Naive thymus-derived CD4-positive, alpha-beta T cell (primary cell): ENCODE measurements around the gene PCNX2. TPM values are rescaled to one million over a fixed set of nuclear protein-coding genes. Genes with fewer than 3 reads are reported as not detected.

Source experiments
- ATAC-seq: fragments of 150-1000 bp; cut with Tn5 transposase; 2 replicates; pipeline ENCODE4 v1.10.0; 2021; ENCODE audit warnings: mild to moderate bottlenecking, moderate library complexity
- CTCF ChIA-PET: fragments of 350-600 bp; sonication (Branson Sonifier 250); formaldehyde crosslinking; loops from one replicate; lab custom pipeline; 2021; ENCODE audit warnings: antibody characterized with exemption; lab: Charles Lee
- POLR2A ChIA-PET: fragments of 350-600 bp; sonication (Branson Sonifier 250); formaldehyde crosslinking; loops from one replicate; lab custom pipeline; 2021; ENCODE audit warnings: antibody characterized with exemption, inconsistent platforms; lab: Charles Lee
- DNase-seq, 9 donors: peaks; one replicate each; pipeline versions ENCODE4 v3.0.0 to v3.0.0-alpha.2; 2020 to 2022; ENCODE audit warnings: mixed read lengths in 1 of 9
- H3K27ac ChIP-seq: one replicate; pipeline ENCODE4 v1.7.0; 2013; ENCODE audit warnings: mild to moderate bottlenecking, low read depth, low read length, moderate library complexity
- H3K27me3 ChIP-seq, 2 donors: one replicate each; pipeline ENCODE4 v1.7.0; 2013; ENCODE audit warnings: low read length in 2 of 2, mild to moderate bottlenecking in 2 of 2, moderate library complexity in 2 of 2; ENCODE audit not compliant: control insufficient read depth in 2 of 2, insufficient read depth in 2 of 2
- H3K36me3 ChIP-seq, 3 experiments: 1 replicate in 2 of 3; 2 replicates in 1 of 3; pipeline ENCODE4 v1.7.0; 2013; ENCODE audit warnings: low read length in 3 of 3, mild to moderate bottlenecking in 3 of 3, moderate library complexity in 1 of 3; ENCODE audit not compliant: insufficient read depth in 3 of 3, control insufficient read depth in 2 of 3
- H3K4me1 ChIP-seq, 2 donors: one replicate each; pipeline ENCODE4 v1.7.0; 2013; ENCODE audit warnings: low read length in 2 of 2, mild to moderate bottlenecking in 2 of 2, moderate library complexity in 1 of 2; ENCODE audit not compliant: control insufficient read depth in 2 of 2, insufficient read depth in 2 of 2
- H3K4me3 ChIP-seq: 2 replicates; pipeline ENCODE4 v1.7.0; 2013; ENCODE audit warnings: mild to moderate bottlenecking, low read length
- H3K9me3 ChIP-seq, 3 experiments: 1 replicate in 2 of 3; 2 replicates in 1 of 3; pipeline ENCODE4 v1.7.0; 2013; ENCODE audit warnings: low read length in 3 of 3; ENCODE audit not compliant: control insufficient read depth in 2 of 3
- H3K27ac Mint-ChIP-seq, 9 donors: one replicate each; pipeline ENCODE4 v1.8.0; 2020 to 2022; ENCODE audit warnings: mixed read lengths in 9 of 9, mild to moderate bottlenecking in 8 of 9, moderate library complexity in 5 of 9, inconsistent platforms in 2 of 9
- H3K27me3 Mint-ChIP-seq, 5 donors: one replicate each; pipeline ENCODE4 v1.8.0; 2021 to 2022; ENCODE audit warnings: mixed read lengths in 5 of 5, mild to moderate bottlenecking in 1 of 5
- H3K36me3 Mint-ChIP-seq, 5 donors: one replicate each; pipeline ENCODE4 v1.8.0; 2020 to 2022; ENCODE audit warnings: mixed read lengths in 5 of 5, mild to moderate bottlenecking in 3 of 5, inconsistent platforms in 1 of 5
- H3K4me1 Mint-ChIP-seq, 7 donors: one replicate each; pipeline ENCODE4 v1.8.0; 2020 to 2022; ENCODE audit warnings: mixed read lengths in 7 of 7, mild to moderate bottlenecking in 3 of 7, inconsistent platforms in 1 of 7
- H3K4me3 Mint-ChIP-seq, 10 donors: one replicate each; pipeline ENCODE4 v1.8.0; 2020 to 2022; ENCODE audit warnings: mild to moderate bottlenecking in 10 of 10, mixed read lengths in 10 of 10, moderate library complexity in 6 of 10, inconsistent platforms in 2 of 10
- H3K9me3 Mint-ChIP-seq, 11 donors: one replicate each; pipeline ENCODE4 v1.8.0; 2020 to 2022; ENCODE audit warnings: mixed read lengths in 11 of 11, mild to moderate bottlenecking in 4 of 11, inconsistent platforms in 1 of 11, moderate library complexity in 1 of 11
- intact Hi-C, 2 donors: fragments of 100-400 bp; cut with micrococcal nuclease; formaldehyde crosslinking; loops; one replicate each; pipeline ENCODE4 v1.15.1; 2023
- polyA plus RNA-seq, 2 donors: library from polyadenylated mRNA; unstranded; fragments of 300-500 nt; fragmentation: Illumina TruSeq; gene quantifications; one replicate each; pipeline ENCODE4 v1.2.3, GENCODE V29; 2021
- total RNA-seq, 6 experiments: library from RNA in 5 of 6; stranded (reverse) in 5 of 6; gene quantifications; 1 replicate in 5 of 6; 2 replicates in 1 of 6; pipeline ENCODE4 v1.2.3 and lab custom pipeline; 2021 to 2026

The PCNX2 gene
- total and polyA plus RNA-seq, 7 experiments from 2014 or later: 4.1 to 61.8 (median 45.1) TPM

- Histone ChIP-seq H3K27ac (no peak overlapping the region), H3K4me1 (no peaks in the 10 kb centered on the region), H3K27me3 (no peaks in the 10 kb centered on the region), H3K9me3 (no peaks in the 10 kb centered on the region), H3K36me3 (no peaks in the 10 kb centered on the region), H3K4me3 (no peak overlapping the region)
- Mint-ChIP-seq H3K4me1 (peaks cover 0 to 18% (median 7%) of the 10 kb centered on the region in 7 donors), H3K27me3 (peaks cover 0 to 6% (median 0%) of the 10 kb centered on the region in 5 donors), H3K9me3 (peaks cover 0 to 4% (median 0%) of the 10 kb centered on the region in 11 donors), H3K27ac (no peak overlapping the region), H3K4me3 (no peak overlapping the region), H3K36me3 (peaks cover 0 to 7% (median 0%) of the 10 kb centered on the region in 5 donors)
- no peak for DNase-seq
- no peak for ATAC-seq
- intact Hi-C loops: no loop called here
- ChIA-PET POLR2A (no interaction called here), CTCF (no interaction called here)
Measured at GRCh38 chr1:232940262-232940661, 355.3 kb downstream of the PCNX2 start.

GRCh38 chr1:232939748-232940147, 355.8 kb downstream of the PCNX2 start:
- H3K4me1 ChIP-seq: no peaks in the 10 kb centered on the region
- H3K27me3 ChIP-seq: no peaks in the 10 kb centered on the region
- POLR2A ChIA-PET: no interaction called here
- ATAC-seq (no peak), DNase-seq (no peak)
- H3K27ac ChIP-seq: no peak overlapping the region
- H3K9me3 ChIP-seq: no peaks in the 10 kb centered on the region
- intact Hi-C loops: no loop called here
- peaks cover 0 to 6% (median 0%) of the 10 kb centered on the region in 5 donors for H3K27me3 Mint-ChIP-seq
- H3K4me3 Mint-ChIP-seq: no peak overlapping the region
- no peak overlapping the region for H3K27ac Mint-ChIP-seq
- H3K36me3 Mint-ChIP-seq: peaks cover 0 to 7% (median 0%) of the 10 kb centered on the region in 5 donors
- peaks cover 0 to 4% (median 0%) of the 10 kb centered on the region in 11 donors for H3K9me3 Mint-ChIP-seq
- no peak overlapping the region for H3K4me3 ChIP-seq
- CTCF ChIA-PET: no interaction called here
- peaks cover 0 to 18% (median 7%) of the 10 kb centered on the region in 7 donors for H3K4me1 Mint-ChIP-seq
- no peaks in the 10 kb centered on the region for H3K36me3 ChIP-seq

GRCh38 chr1:232938926-232939325, 356.6 kb downstream of the PCNX2 start:
- no peaks in the 10 kb centered on the region for H3K27me3 ChIP-seq
- no peak for DNase-seq
- intact Hi-C loops: no loop called here
- H3K27ac ChIP-seq: no peak overlapping the region
- no peaks in the 10 kb centered on the region for H3K36me3 ChIP-seq
- no peak for ATAC-seq
- Mint-ChIP-seq H3K36me3 (peaks cover 0 to 4% (median 0%) of the 10 kb centered on the region in 5 donors), H3K4me3 (no peak overlapping the region), H3K27me3 (peaks cover 0 to 6% (median 0%) of the 10 kb centered on the region in 5 donors), H3K9me3 (peaks cover 0 to 4% (median 0%) of the 10 kb centered on the region in 11 donors), H3K27ac (no peak overlapping the region), H3K4me1 (peaks cover 0 to 12% (median 2%) of the 10 kb centered on the region in 7 donors)
- CTCF ChIA-PET: no interaction called here
- H3K4me3 ChIP-seq: no peak overlapping the region
- H3K9me3 ChIP-seq: no peaks in the 10 kb centered on the region
- POLR2A ChIA-PET: no interaction called here
- H3K4me1 ChIP-seq: no peaks in the 10 kb centered on the region

- Histone ChIP-seq H3K4me3 (no peak overlapping the region), H3K27me3 (no peaks in the 10 kb centered on the region), H3K36me3 (no peaks in the 10 kb centered on the region), H3K27ac (no peak overlapping the region), H3K9me3 (no peaks in the 10 kb centered on the region), H3K4me1 (no peaks in the 10 kb centered on the region)
- Mint-ChIP-seq H3K4me1 (peaks cover 0 to 4% (median 0%) of the 10 kb centered on the region in 7 donors), H3K27ac (no peak overlapping the region), H3K36me3 (peaks cover 0 to 1% (median 0%) of the 10 kb centered on the region in 5 donors), H3K9me3 (peaks cover 0 to 4% (median 0%) of the 10 kb centered on the region in 11 donors), H3K4me3 (no peak overlapping the region), H3K27me3 (peaks cover 0 to 6% (median 0%) of the 10 kb centered on the region in 5 donors)
- intact Hi-C loops: no loop called here
- peak; percentile 71 for ATAC-seq
- no peak for DNase-seq
- ChIA-PET POLR2A (no interaction called here), CTCF (no interaction called here)
Measured at GRCh38 chr1:232937741-232938375, 357.7 kb downstream of the PCNX2 start.

- POLR2A ChIA-PET: interaction anchor here (0.7 to 1.1 kb wide), 2 partner anchors 9 to 25 kb away, joined by 3 read pairs; no protein-coding TSS in a partner anchor
- no peak overlapping the region for H3K4me3 ChIP-seq
Measured at GRCh38 chr1:232936941-232937340, 358.6 kb downstream of the PCNX2 start.

More at GRCh38 chr1:232936941-232937340, 358.6 kb downstream of the PCNX2 start:
- DNase-seq (no peak), ATAC-seq (no peak)
- CTCF ChIA-PET: no interaction called here
- peaks cover 0 to 6% (median 0%) of the 10 kb centered on the region in 5 donors for H3K27me3 Mint-ChIP-seq
- Histone ChIP-seq H3K9me3 (no peaks in the 10 kb centered on the region), H3K27me3 (no peaks in the 10 kb centered on the region), H3K27ac (no peak overlapping the region), H3K4me1 (no peaks in the 10 kb centered on the region), H3K36me3 (no peaks in the 10 kb centered on the region)
- peaks cover 0 to 1% (median 0%) of the 10 kb centered on the region in 5 donors for H3K36me3 Mint-ChIP-seq
- H3K4me1 Mint-ChIP-seq: peaks cover 0 to 4% (median 0%) of the 10 kb centered on the region in 7 donors
- peaks cover 0 to 4% (median 0%) of the 10 kb centered on the region in 11 donors for H3K9me3 Mint-ChIP-seq
- intact Hi-C loops: no loop called here
- no peak overlapping the region for H3K4me3 Mint-ChIP-seq
- no peak overlapping the region for H3K27ac Mint-ChIP-seq

Other genes with a start within 250 kb of the PCNX2 start
- gene MAP3K21, start 32.0 kb upstream of the PCNX2 start, total RNA-seq: 1 to 10 TPM in 1 of 5 experiments, under 1 TPM in 4; 0.65 to 1.0 (median 0.91) TPM
- under 1 TPM; 0.12 to 0.47 TPM for gene MAP3K21, start 32.0 kb upstream of the PCNX2 start, polyA plus RNA-seq